ENCODE data around the gene RASD2. TPM values are rescaled to one million over a fixed set of nuclear protein-coding genes. Genes with fewer than 3 reads are reported as not detected.

RASD2 gene
- total RNA-seq, 2 donors from 2014 or later, result 0.07 TPM; not detected in 1

DNA sequence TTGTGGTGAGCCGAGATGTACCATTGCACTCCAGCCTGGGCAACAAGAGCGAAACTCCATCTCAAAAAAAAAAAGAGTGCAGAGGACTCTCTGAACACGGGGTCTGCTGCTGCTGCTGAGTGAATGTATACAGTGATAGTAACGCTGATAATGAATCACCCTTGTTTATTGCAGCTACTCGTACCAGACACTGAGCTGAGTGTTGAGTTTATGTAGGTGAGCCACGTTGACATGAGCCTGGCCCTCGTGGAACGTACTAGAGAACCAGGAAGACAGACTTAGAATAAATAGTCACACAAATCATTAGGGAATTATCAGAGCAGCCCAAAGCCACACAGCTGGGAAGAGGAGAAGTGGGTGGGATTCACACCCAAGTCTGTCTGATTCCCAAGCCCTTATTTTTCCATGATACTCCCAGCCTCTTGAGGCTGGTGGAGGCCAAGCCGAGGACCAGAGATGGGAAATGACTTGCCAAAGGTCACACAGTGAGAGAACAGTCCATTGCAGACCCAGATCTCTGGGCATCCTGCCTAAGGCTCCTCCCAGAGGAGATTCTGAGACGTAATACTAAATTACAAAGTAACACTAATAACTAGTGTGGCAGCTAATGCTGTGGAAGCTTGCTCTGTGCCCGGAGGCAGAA lies 41.7 kb downstream of the RASD2 start:
- no peak for DNase-seq (ENCODE audit: low spot score)
- H3K4me3 Mint-ChIP-seq, result no peak overlapping the region
- peaks cover 0 to 3% of the 10 kb centered on the region in 2 donors for H3K4me1 Mint-ChIP-seq (ENCODE audit: low read depth in 2 of 2)
- H3K9me3 Mint-ChIP-seq, result no peaks in the 10 kb centered on the region
- no peak for ATAC-seq
- peaks cover 4 to 9% of the 10 kb centered on the region in 2 donors for H3K27me3 Mint-ChIP-seq
- no peaks in the 10 kb centered on the region for H3K36me3 Mint-ChIP-seq
- no peak overlapping the region for H3K27ac Mint-ChIP-seq

DNA sequence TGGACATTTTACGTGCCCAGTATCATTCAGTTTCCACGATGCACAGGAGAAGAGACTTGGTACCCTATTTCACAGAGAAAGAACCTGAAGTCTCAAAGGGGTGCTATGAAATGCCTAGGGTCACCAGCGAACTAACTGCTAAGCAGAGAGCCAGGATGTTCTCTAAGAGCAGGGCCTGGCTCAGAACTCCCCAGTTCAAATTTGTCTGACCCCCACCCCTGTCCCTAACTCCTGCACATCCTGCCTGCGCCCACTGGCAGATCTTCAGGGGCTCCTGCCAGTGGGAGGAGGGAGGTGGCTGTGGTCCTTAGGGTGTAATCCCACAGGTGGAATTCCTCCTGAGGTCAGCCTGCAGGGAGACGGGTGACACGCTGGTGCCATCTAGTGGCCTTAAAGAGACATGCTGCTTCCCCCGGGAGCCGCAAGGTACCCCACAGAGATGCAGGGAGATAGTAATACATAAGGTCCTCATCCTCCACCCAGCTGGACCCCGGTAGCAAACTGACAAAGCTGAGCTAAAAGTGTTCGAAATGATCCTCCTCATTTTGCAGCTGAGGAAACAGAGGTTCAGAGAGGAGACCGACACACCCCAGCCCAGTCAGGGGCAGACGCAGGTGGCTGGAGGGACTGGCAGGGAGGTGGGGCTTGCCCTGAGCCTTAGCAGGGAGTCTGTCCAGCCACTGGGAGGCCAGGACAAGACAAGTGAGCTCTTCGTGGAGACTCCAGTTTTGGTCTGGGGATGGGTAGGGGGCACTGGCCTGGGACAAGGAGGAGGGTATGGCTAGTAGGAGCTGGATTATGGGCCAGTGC lies 42.4 kb downstream of the RASD2 start:
- H3K4me3 Mint-ChIP-seq, result no peak overlapping the region
- no peaks in the 10 kb centered on the region for H3K36me3 Mint-ChIP-seq
- H3K9me3 Mint-ChIP-seq, result no peaks in the 10 kb centered on the region
- peaks cover 0 to 2% of the 10 kb centered on the region in 2 donors for H3K27me3 Mint-ChIP-seq
- no peak overlapping the region for H3K27ac Mint-ChIP-seq
- ATAC-seq (peak in 1 of 2 donors; percentile 65), DNase-seq (ENCODE audit: low spot score) (peak; percentile 70)
- peaks cover 0 to 3% of the 10 kb centered on the region in 2 donors for H3K4me1 Mint-ChIP-seq (ENCODE audit: low read depth in 2 of 2)

DNA sequence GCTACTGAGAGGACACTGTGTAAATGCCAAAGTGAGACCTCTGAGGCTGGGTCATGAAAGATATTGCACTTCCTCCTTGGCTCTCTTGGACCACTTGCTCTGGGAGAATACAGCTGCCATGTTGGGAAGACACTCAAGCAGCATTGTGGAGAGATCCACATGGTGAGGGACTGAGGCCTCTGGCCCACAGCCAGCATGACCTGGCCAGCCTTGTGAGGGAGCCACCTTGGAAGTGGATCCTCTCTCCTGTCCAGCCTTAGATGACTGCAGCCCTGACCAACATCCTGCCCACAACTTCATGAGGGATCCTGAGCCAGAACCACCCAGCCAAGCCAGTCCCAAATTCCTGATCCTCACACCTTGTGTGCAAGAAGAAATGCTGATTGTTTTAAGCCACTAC lies 46.1 kb downstream of the RASD2 start:
- Mint-ChIP-seq H3K4me1 (ENCODE audit: low read depth in 2 of 2) (peaks cover 0 to 3% of the 10 kb centered on the region in 2 donors), H3K27me3 (no peaks in the 10 kb centered on the region), H3K4me3 (no peak overlapping the region), H3K36me3 (no peaks in the 10 kb centered on the region), H3K27ac (no peak overlapping the region), H3K9me3 (no peaks in the 10 kb centered on the region)
- no peak for ATAC-seq
- no peak for DNase-seq (ENCODE audit: low spot score)

DNA sequence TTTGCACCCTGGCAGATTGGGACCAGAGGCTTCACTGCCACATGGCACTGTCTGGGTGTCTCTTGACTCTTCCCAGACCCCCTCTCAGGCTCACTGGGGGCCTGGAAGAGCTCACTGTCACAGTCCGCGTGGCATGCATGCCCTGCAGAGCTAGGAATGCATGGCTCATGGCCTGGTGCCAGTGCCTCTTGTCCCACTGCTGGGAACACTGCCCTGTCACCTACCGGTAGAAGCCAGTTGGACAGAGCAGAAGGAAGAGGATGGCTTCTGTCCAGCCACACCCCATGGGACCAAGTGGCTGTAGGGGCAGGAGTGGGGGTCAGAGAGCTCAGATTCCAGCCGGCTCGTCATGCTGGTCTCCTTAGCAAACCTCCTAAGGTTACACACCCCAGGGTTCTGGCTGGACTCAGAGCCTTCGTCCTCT lies 46.8 kb downstream of the RASD2 start:
- Mint-ChIP-seq H3K27me3 (no peaks in the 10 kb centered on the region), H3K4me3 (no peak overlapping the region), H3K27ac (no peak overlapping the region), H3K36me3 (no peaks in the 10 kb centered on the region), H3K4me1 (ENCODE audit: low read depth in 2 of 2) (peaks cover 0 to 3% of the 10 kb centered on the region in 2 donors), H3K9me3 (no peaks in the 10 kb centered on the region)
- DNase-seq (ENCODE audit: low spot score) (no peak), ATAC-seq (no peak)

DNA sequence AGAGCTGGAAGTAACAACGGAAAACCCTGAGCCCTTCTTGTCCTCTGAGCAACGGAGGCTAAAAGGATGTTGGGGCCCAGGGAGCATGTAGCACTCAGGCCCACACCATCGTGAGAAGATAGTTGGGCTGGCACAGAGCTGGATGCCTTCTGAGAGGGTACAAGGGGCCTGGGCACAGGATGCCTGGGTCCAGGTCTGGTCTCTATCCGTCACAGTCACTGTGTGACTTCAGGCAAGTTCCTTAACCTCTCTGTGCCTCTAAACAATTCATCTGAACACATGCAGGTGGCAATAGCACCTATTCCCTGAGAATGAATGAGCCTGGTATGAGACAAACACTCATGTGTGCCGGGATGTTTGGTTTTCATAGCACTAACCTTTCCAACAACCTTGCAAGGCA lies 47.3 kb downstream of the RASD2 start:
- Mint-ChIP-seq H3K36me3 (no peaks in the 10 kb centered on the region), H3K9me3 (no peaks in the 10 kb centered on the region), H3K4me3 (no peak overlapping the region), H3K27ac (no peak overlapping the region), H3K27me3 (peaks cover 0 to under 1% of the 10 kb centered on the region in 2 donors), H3K4me1 (ENCODE audit: low read depth in 2 of 2) (peaks cover 0 to 3% of the 10 kb centered on the region in 2 donors)
- ATAC-seq (no peak), DNase-seq (ENCODE audit: low spot score) (no peak)

DNA sequence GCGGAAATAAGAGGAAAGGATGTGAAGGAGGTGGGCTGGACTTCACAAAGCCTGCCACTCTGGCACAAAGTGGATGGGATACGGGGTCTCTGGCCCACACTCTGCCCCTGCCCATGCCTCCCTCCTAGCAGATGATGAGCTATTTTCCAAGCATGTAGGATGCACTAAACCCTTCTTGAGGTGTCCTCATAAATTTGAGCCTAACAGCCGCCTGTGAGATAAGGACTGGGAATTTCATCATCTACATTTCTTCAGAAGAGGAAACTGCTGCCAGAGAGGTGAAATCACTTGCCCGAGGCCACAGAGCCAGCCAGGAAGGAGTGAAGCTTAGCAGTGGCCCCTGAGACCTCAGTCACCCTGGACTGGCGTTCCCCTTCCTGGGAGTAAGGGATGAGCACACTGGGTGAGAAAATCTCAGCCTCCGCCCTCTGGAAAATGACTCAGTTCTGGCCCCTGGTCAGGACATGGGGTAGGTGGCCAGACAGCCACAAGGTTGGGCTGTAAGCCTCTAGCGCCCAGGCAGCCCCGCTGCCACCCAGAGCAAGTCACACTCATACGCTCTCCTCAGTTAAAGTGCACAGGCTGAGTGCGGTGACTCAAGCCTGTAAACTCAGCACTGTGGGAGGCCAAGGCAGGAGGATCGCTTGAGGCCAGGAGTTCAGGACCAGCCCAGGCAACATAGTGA lies 48.6 kb downstream of the RASD2 start:
- Mint-ChIP-seq H3K9me3 (no peaks in the 10 kb centered on the region), H3K27me3 (peaks cover 0 to 5% of the 10 kb centered on the region in 2 donors), H3K27ac (no peak overlapping the region), H3K36me3 (no peaks in the 10 kb centered on the region), H3K4me3 (no peak overlapping the region), H3K4me1 (ENCODE audit: low read depth in 2 of 2) (no peaks in the 10 kb centered on the region)
- DNase-seq (ENCODE audit: low spot score), result no peak
- ATAC-seq, result no peak

DNA sequence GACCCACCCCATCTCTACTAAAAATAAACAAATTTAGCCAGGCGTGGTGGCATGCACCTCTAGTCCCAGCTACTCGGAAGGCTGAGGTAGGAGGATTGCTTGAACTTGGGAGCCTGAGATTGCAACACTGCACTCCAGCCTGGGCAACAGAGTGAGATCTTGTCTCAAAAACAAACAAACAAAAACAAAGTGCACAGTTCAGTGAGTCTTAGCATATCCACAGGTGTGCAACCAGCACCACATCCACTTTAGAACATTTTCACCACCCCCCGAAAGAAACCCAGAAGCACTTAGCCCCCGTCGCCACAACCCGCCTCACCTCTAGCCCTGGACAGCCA lies 49.1 kb downstream of the RASD2 start:
- Mint-ChIP-seq H3K9me3 (no peaks in the 10 kb centered on the region), H3K4me1 (ENCODE audit: low read depth in 2 of 2) (no peaks in the 10 kb centered on the region), H3K27ac (no peak overlapping the region), H3K27me3 (peaks cover 0 to 5% of the 10 kb centered on the region in 2 donors), H3K36me3 (no peaks in the 10 kb centered on the region), H3K4me3 (no peak overlapping the region)
- DNase-seq (ENCODE audit: low spot score), result no peak
- no peak for ATAC-seq

DNA sequence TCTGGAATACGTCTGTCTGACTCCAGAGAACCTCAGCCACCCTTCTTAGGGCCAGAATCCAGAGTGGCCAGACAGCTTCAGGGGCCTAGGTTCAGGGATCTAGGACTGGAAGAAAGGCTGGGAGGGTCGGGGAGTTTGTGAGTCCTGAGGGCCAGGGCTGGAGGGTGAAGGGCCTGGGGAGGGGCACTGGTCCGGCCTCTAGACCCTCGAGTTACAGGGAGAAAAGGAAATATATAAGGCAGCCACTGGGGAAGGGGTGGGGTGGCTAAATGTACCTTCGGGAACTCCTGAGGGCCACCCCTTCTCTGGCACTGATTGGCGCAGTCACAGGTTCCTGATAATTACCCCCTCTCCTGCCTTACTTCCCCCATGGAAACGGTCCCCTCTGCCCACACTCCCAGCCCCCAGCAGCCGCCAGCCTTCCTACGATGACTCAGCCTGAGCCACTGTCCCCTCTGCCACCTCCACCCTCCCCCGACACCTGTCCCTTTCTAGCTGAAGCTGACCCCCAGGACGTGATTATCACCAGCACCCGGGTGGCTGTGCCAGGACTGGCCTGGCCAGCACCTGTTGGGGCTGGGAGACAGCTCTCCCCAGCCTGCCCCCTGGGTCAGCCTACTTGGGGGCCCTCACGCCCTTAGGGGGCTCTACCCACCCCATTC lies 50.1 kb downstream of the RASD2 start:
- Mint-ChIP-seq H3K4me3 (no peak overlapping the region), H3K36me3 (no peaks in the 10 kb centered on the region), H3K4me1 (ENCODE audit: low read depth in 2 of 2) (no peaks in the 10 kb centered on the region), H3K27me3 (peaks cover 0 to 5% of the 10 kb centered on the region in 2 donors), H3K27ac (no peak overlapping the region), H3K9me3 (no peaks in the 10 kb centered on the region)
- no peak for DNase-seq (ENCODE audit: low spot score)
- peak in 1 of 2 donors; percentile 29 for ATAC-seq

DNA sequence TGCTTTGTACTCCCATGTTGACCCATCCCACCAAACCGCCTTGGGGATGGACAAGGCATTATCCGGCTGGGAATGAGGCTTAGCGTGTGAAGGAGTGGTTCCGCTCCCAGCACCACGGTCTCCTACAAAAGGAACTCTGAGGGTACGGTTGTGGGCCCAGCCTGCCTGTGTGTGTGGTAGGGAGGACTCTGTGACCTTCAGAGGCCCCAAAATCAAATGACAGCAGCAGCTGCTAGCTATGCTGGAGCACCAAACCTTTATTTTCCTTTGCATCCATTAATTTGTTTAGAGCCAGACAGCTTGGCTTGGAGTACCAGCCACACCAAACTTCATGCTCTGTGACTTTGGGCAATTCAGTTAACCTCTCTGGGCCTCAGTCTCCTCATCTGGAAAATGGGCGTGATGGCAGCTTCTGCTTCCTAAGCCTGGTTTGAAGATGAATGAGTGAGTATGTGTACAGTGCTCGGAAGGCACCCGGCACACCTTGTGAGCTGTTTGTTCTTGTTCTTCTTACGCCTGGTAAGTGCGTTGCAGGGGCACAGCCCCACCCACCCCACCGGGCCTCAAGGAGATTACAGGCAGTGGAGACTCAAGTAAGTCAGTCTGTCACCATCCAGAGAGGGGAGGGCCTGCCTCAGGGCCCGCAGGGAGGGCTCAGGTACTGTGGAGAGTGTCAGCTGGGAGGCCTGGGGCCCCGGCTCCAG lies 51.2 kb downstream of the RASD2 start:
- peak in 1 of 2 donors; percentile 21 for ATAC-seq
- Mint-ChIP-seq H3K36me3 (no peaks in the 10 kb centered on the region), H3K9me3 (no peaks in the 10 kb centered on the region), H3K27me3 (peaks cover 0 to 5% of the 10 kb centered on the region in 2 donors), H3K4me3 (no peak overlapping the region), H3K4me1 (ENCODE audit: low read depth in 2 of 2) (no peaks in the 10 kb centered on the region), H3K27ac (no peak overlapping the region)
- DNase-seq (ENCODE audit: low spot score), result no peak

DNA sequence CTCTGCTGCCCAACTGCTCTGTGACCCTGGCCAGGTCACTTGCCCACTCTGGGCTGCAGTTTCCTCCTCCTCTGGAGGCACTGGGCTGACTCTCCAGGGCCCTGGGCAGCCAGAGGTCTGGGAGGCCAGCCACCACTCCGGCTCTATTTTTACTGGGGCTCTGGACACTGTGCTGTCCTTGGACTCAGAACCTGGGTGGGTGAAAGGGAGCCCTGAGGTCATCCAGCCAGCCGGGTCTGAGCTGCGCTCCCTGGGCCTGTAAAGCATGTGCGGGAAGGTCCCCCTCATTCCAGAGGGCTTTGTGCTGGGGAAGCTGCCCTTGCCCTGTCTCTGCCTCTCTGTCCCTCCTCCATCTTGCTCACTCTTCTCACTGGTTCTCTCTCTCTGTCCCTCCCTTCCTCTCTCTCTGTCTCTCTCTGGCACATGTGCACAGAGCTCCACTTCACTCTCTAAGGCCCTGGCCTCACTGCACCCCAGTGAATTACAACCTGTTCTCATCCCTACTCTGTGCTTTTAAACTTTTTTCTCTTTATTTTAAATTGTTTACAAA lies 51.9 kb downstream of the RASD2 start:
- Mint-ChIP-seq H3K36me3 (no peaks in the 10 kb centered on the region), H3K4me1 (ENCODE audit: low read depth in 2 of 2) (no peaks in the 10 kb centered on the region), H3K27ac (no peak overlapping the region), H3K9me3 (no peaks in the 10 kb centered on the region), H3K4me3 (no peak overlapping the region), H3K27me3 (peaks cover 0 to 5% of the 10 kb centered on the region in 2 donors)
- DNase-seq (ENCODE audit: low spot score) (no peak), ATAC-seq (peak in 1 of 2 donors; percentile 45)

DNA sequence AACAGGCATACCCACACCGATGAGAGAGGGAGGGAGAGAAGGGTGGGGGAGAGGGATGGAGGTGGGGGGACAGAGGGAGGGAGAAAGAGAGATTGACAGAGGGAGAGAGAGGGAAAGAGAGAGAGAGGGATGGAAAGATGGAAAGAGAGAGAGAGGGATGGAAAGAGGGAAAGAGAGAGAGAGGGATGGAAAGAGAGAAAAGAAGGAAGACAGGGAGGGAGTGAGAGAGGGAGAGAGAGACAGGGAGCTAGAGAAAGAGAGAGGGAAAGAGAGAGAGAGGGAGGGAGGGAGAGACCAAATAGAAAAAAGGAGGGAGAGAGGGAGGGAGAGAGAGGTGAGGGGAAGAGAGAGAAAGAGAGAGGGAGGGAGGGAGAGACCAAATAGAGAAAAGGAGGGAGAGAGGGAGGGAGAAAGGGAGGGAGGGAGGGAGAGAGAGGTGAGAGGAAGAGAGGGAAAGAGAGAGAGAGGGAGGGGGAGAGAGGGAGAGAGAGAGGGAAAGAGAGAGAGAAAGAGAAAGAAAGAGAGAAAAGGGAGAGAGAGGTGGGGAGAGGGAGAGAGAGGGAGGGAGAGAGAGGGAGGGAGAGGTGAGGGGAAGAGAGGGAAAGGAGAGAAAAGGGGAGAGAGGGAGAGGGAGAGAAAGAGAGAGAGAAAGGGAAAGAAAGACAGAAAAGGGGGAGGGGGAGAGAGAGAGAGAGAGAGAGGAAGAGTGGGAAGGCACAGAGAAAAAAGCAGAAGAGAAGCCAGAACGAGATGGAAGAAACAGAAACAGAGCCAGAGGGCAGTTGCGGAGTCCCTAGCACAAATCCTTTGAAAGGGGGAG lies 52.6 kb downstream of the RASD2 start:
- DNase-seq (ENCODE audit: low spot score) (no peak), ATAC-seq (no peak)
- Mint-ChIP-seq H3K27me3 (peaks cover 0 to 5% of the 10 kb centered on the region in 2 donors), H3K36me3 (no peaks in the 10 kb centered on the region), H3K4me1 (ENCODE audit: low read depth in 2 of 2) (no peaks in the 10 kb centered on the region), H3K9me3 (no peaks in the 10 kb centered on the region), H3K27ac (no peak overlapping the region), H3K4me3 (no peak overlapping the region)

DNA sequence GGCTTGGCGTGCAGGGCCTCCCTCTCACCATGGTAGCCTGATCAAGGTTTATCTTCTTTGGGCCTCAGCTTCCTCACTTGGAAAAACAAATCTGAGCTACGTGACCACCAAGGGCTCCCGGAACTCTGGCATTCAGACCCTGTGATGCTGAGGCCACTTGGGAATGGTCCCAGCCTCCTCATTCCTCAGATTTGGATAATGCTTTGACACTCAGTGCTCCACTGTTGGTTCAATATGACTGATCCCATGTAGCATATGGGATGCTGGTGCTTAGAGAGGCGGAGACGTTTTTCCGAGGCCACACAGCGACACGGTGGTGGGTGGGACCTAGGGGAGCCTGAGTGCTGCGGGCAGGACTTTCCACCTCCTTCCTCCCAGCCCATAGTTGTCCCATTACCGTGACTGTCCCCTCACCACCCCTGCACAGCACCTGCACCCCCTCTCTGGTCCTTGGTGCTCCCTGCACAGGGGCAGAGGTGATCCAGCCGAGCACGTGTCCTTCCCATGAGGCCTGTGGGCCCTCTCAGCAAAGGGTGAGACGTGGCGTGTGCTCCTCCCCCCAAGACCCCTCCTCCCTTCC lies 53.4 kb downstream of the RASD2 start:
- ATAC-seq (no peak), DNase-seq (ENCODE audit: low spot score) (no peak)
- Mint-ChIP-seq H3K27ac (no peak overlapping the region), H3K36me3 (no peaks in the 10 kb centered on the region), H3K9me3 (no peaks in the 10 kb centered on the region), H3K4me1 (ENCODE audit: low read depth in 2 of 2) (no peaks in the 10 kb centered on the region), H3K4me3 (no peak overlapping the region), H3K27me3 (peaks cover 0 to 5% of the 10 kb centered on the region in 2 donors)

Measured in natural killer cell treated with Interleukin-12 subunit alpha and Interleukin-12 subunit beta and Interleukin-15 and Interleukin-18, amount 100 ng/mL, for 72 hours (primary cell).